ENCODE measurements around the gene RAPGEF2.

- TF ChIP-seq CTCF (IDR thresholded peaks at IDR 0.05), result no peak
- TF ChIP-seq POLR2A (IDR thresholded peaks at IDR 0.05), result no peak
These were observed 216.1 kb downstream of the RAPGEF2 start for GRCh38 chr4:159319027-159319426.

All from thyroid gland (tissue), 4 donors.